Measurements from ENCODE around the gene APOBEC3G. TPM values are rescaled to one million over a fixed set of nuclear protein-coding genes. Genes with fewer than 3 reads are reported as not detected.

APOBEC3G gene
- total RNA-seq, 1 donor from 2014 or later = 3.1 TPM

DNA sequence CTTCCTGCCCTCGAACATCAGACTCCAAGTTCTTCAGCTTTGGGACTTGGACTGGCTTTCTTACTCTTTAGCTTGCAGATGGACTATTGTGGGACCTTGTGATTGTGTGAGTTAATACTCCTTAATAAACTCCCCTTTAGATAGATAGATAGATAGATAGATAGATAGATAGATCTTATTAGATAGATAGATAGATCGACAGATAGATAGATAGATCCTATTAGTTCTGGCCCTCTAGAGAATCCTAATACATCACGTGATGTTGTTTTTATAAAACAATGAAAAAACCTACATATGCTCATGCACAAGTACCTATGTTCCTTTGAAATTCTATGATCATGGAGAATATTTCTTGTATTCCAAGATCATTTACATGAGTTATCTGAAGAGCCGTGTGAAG is 43.9 kb downstream of the APOBEC3G start:
- no peak for DNase-seq (ENCODE audit: low read depth in 2 of 2)

GRCh38 chr22:39122772-39123470 is 45.8 kb downstream of the APOBEC3G start:
- no peak for DNase-seq (ENCODE audit: low read depth in 2 of 2)

- DNase-seq (ENCODE audit: low read depth in 2 of 2) = no peak
These were observed 46.9 kb downstream of the APOBEC3G start for GRCh38 chr22:39123751-39124581.

DNA sequence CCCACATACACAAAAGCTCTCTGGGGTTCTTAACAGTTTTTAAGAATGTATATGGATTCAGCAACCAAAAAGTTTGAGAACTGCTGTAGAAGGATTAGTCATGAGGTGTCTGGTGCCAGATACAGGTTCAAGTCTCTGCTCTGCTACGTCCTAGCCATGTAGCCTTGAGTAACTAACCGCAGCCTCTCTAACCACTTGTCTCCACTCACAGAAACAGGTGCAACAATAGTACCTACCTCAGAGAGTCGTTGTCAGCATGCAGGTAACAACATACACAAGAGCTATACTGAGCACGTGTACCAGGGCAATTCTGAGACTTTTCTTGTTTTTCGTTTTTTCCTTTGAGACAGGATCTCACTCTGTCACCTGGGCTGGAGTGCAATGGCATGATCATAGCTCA is 48.5 kb downstream of the APOBEC3G start:
- DNase-seq (ENCODE audit: low read depth in 2 of 2) = no peak

DNA sequence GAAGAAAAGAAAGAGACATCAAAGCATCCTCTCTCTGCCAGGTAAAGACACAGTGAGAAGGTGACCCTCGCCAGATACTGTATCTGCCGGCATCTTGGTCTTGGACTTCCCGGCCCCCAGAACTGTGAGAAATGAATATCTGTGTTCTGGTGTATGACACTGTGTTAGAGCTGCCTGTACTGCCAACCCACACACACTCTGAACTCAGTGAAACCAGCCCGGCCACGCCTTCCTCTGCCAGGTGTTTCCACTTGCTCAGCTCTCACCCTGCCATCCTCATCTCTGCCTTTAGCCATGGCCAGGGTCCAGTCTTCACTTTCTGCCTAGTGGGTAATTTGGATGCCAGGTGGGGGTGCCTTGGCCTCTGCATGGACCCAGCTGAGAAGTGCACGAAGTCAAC is 51.4 kb downstream of the APOBEC3G start:
- no peak for DNase-seq (ENCODE audit: low read depth in 2 of 2)

GRCh38 chr22:39129081-39129480 is 52.0 kb downstream of the APOBEC3G start:
- no peak for DNase-seq (ENCODE audit: low read depth in 2 of 2)

DNA sequence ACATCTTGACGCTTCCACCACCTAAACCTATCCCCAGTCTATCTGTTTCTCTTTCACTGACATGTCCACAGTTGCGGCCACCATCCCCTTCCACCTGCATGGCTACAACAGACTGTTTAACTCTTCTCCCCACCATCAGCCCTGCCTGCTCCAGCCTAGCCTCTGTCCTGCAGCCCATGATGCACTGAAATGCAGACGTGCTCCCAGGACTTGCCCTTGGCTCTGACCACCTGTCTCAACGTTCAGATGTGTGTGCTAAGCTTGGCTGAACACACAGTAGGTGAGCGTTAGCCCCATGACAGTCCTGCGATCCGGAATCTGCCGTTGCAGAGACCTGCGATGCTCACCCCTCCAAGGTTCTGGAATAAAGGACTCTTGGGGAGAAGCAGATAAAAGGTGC is 52.7 kb downstream of the APOBEC3G start:
- DNase-seq (ENCODE audit: low read depth in 2 of 2) = no peak

GRCh38 chr22:39130152-39130704 is 53.2 kb downstream of the APOBEC3G start:
- no peak for DNase-seq (ENCODE audit: low read depth in 2 of 2)

DNA sequence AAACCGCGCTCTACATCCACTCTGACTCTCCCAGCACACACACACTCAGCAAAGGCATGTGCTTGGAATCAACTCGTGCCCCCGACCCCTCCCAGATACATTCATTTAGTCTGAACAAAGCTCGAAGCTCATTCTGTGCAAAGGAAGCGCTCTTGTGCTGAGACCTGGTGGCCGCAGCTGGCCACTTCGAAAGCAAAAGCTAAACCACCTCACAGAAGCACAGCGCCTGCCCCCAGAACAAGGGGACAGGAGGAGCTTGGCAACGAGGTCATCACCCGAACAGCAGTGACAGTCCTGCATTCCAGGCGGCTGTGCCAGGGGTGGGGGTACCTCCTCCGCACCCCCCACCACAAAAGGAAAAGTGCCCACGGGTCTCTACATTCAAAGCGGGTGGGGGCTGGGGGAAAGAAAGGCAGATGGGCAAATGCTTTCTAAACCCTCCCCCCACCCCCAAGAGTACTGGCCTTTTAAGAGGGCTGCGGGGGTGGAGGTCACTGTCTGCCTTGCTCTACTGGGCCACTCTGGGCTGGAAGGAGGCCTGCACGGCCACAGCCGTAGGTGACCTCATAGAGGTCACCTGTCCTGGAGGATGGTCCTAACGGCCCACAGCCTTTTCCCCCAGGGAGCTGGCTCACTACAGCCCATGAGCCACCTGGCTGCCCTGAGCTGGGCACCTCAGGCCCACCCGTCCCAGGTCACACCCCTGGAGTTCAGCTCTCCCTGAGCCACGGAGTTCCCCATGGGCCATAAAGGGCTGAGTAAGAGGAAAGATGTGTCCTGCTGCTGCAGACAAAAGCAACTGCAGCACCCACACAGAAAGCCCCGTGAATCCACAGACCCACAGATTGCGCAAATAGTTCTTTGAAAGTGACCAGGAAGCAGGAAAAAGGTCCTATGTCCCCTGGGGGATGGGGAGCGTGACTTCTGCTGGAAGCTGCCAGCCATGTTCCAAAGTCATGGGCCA is 54.1 kb downstream of the APOBEC3G start:
- no peak for DNase-seq (ENCODE audit: low read depth in 2 of 2)

DNA sequence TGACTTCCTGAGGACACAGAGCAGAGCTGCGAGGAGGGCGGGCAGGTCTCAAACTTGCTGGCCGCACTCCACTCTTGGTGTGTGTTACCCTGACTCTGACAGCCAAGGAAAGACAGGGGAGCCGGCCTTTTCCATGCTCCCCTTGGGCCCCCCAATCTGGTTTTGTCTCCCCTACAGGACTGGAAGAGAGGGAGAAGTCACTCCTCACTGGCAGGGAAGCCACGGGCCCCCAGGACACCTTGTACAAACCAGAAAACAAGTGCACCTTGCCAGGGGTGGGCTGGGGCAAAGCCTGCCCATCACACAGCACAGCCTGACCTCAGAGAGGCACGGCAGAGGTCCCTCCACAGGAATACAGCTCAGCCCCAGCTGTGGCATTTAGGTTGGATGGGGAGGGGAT is 55.2 kb downstream of the APOBEC3G start:
- no peak for DNase-seq (ENCODE audit: low read depth in 2 of 2)

DNA sequence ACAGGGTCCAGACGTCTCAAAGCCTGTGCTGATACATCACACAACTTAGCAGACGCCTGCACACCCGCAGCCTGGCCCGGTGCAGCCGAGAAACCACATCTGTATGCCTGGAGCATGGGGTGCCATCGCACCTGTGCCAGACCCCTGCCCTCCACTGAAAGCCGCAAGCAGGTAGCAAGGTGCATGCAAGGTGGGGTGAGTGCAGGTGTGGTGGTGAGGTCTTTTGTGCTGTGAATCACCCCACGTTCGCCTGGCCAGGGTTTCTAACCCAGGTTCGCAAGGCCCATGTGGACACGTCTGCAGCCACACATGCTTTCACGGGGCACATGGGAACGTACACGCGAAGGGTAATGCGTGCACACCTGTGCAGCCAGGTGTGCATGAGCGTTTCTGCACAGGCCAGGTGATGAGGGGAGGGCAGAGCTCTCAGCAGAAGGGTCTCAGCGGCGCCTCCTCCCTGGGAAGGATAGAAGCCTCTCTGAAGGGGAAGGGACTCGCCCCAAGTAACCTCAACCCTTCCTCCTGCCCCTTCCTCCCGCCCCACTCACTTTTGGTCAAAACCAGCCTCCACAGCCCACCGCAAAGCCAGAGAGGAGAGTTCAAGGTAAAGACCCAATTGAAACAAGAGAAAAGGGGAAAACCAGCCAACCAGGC is 55.9 kb downstream of the APOBEC3G start:
- DNase-seq (ENCODE audit: low read depth in 2 of 2) = no peak

GRCh38 chr22:39133871-39134270 is 56.8 kb downstream of the APOBEC3G start:
- no peak for DNase-seq (ENCODE audit: low read depth in 2 of 2)

GRCh38 chr22:39134366-39135091 is 57.5 kb downstream of the APOBEC3G start:
- no peak for DNase-seq (ENCODE audit: low read depth in 2 of 2)

GRCh38 chr22:39135092-39135896 is 58.2 kb downstream of the APOBEC3G start:
- peak; percentile 14 to 59 for DNase-seq (ENCODE audit: low read depth in 2 of 2)

- DNase-seq (ENCODE audit: low read depth in 2 of 2) = no peak
These were observed 59.2 kb downstream of the APOBEC3G start for GRCh38 chr22:39136317-39136716.
